OCI-LY1 (cell line): ENCODE measurements around the gene PSMA7.

Experiments
- EZH2 ChIP-seq: fragments of 200-600 bp; sonication (generic), shearing (Covaris generic); IDR thresholded peaks from 2 replicates; pipeline ENCODE4 v1.8.0; 2017; ENCODE audit warnings: borderline replicate concordance, mixed run types, mild to moderate bottlenecking, antibody characterized with exemption, low read length, moderate library complexity, mixed read lengths
- TF ChIP-seq, protein P1 (sequence below): fragments of 200-600 bp; sonication (generic), shearing (Covaris generic); IDR thresholded peaks from 2 replicates; pipeline ENCODE4 v1.5.1; 2017; ENCODE audit warnings: mild to moderate bottlenecking, antibody characterized with exemption, low read length, moderate library complexity, mixed read lengths

DNA sequence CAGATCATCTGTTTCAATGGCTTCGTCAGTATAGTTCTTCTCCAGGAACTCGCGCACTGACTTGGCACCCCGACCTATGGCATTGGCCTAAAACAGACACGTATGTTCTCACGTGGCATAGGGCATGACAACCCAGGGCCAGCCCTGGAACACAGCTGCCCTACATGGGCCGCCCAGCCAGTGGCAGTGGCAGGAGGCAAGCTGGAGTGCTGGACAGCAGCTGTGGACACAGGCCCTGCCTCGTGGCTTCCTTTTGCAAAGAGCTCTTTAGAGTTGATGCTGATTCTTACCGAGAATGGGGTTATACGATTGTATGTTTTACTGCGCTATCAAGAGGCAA, 5.0 kb downstream of the PSMA7 start:
- TF ChIP-seq, protein P1, sequence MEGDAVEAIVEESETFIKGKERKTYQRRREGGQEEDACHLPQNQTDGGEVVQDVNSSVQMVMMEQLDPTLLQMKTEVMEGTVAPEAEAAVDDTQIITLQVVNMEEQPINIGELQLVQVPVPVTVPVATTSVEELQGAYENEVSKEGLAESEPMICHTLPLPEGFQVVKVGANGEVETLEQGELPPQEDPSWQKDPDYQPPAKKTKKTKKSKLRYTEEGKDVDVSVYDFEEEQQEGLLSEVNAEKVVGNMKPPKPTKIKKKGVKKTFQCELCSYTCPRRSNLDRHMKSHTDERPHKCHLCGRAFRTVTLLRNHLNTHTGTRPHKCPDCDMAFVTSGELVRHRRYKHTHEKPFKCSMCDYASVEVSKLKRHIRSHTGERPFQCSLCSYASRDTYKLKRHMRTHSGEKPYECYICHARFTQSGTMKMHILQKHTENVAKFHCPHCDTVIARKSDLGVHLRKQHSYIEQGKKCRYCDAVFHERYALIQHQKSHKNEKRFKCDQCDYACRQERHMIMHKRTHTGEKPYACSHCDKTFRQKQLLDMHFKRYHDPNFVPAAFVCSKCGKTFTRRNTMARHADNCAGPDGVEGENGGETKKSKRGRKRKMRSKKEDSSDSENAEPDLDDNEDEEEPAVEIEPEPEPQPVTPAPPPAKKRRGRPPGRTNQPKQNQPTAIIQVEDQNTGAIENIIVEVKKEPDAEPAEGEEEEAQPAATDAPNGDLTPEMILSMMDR, result no peak
- TF ChIP-seq EZH2, result no peak
